Fibroblast of the aortic adventitia (primary cell): Measurements from ENCODE around the gene NCOA1. TPM values are rescaled to one million over a fixed set of nuclear protein-coding genes. Genes with fewer than 3 reads are reported as not detected.

ENCODE experiments used
- DNase-seq: peaks from one replicate; pipeline ENCODE4 v3.0.0-alpha.2; 2010; ENCODE audit warnings: low read depth
- H3K4me3 ChIP-seq: 2 replicates; pipeline ENCODE4 v1.5.1; 2011; ENCODE audit warnings: low read depth, mild to moderate bottlenecking, control low read depth, low read length, moderate library complexity
- CTCF ChIP-seq: IDR thresholded peaks from 2 replicates; pipeline ENCODE4 v1.5.1; 2011; ENCODE audit warnings: mild to moderate bottlenecking, low read length, control low read depth, inconsistent platforms; ENCODE audit not compliant: insufficient read depth
- total RNA-seq: library from RNA; depleted of rRNA; stranded (reverse); fragments of >200 nt; gene quantifications from 2 replicates; pipeline ENCODE4 v1.2.3, GENCODE V29; 2012; ENCODE audit warnings: low replicate concordance

Gene NCOA1
- total RNA-seq, 1 donor = 24.0 TPM

DNA sequence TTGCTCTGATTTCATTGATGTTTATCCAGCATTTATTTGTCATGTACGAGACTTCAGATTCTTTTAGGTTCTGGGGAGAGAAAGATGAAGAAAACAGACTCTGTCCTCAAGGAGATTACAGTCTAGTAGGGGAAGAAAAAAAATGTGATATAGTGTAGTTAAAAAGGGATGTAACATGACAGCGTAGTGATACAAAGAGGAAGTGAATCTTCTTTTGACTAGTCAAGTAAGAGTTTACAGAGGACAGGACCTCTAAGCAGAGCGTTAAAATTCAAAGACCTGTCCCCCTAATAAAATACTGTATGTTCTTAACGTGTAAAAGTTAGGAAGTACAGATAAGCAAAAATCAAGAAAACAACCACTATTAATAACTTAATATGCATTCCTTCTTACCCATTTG is 47.7 kb downstream of the NCOA1 start:
- H3K4me3 ChIP-seq = no peak overlapping the region
- no peak for DNase-seq
- TF ChIP-seq CTCF = no peak

GRCh38 chr2:24539258-24539657 is 48.2 kb downstream of the NCOA1 start:
- DNase-seq = no peak
- H3K4me3 ChIP-seq = no peak overlapping the region
- no peak for TF ChIP-seq CTCF

GRCh38 chr2:24540011-24540477 is 49.0 kb downstream of the NCOA1 start:
- H3K4me3 ChIP-seq = no peak overlapping the region
- DNase-seq = no peak
- TF ChIP-seq CTCF = no peak

GRCh38 chr2:24541621-24542020 is 50.6 kb downstream of the NCOA1 start:
- no peak for DNase-seq
- no peak overlapping the region for H3K4me3 ChIP-seq
- no peak for TF ChIP-seq CTCF

DNA sequence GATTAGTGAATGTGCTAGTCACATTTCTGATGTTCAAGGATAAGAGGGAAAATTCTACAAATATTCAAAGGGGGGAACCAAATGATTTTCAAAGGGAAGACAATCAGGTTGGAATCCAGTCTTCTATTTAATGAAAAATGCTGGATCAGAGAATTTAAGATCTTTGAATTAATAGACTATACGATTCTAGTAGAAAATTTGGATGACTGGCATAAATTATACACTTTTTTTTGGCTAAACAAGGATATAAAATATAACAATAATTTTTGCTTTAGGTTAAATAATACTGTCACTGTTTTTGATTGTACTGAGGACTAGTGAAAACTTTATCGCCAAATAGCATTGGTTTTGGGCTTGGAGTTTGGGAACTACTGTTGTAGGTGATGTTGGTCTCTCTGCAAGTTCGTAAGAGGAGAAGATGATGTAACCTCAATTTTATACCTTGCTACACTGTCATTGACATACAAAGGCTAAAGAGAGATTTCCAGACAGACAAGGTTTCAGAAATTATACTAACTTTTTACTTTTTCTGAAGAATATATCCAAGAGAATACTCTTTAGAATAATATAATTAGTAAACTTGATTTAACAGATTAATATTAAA is 51.3 kb downstream of the NCOA1 start:
- no peak for TF ChIP-seq CTCF
- H3K4me3 ChIP-seq = no peak overlapping the region
- no peak for DNase-seq

DNA sequence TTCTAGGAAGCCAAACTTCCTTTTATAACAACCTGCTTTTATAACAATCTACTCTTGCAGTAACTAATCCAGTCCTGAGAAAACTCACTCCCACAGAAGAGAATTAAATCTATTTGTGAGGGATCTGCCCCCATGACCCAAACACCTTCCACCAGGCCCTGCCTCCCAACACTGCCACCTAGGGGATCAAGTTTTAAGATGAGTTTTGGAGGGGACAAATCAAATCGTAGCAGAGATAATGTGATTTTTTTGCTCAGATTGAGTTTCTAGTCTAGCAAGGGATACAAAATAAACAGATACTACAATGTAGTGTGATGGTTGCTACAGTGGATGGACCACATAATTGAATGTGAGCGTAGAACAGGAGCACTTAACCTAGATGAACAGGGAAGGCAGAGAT is 52.2 kb downstream of the NCOA1 start:
- DNase-seq = no peak
- peak; percentile 9 for TF ChIP-seq CTCF
- no peak overlapping the region for H3K4me3 ChIP-seq
